GM19238 (cell line): ENCODE data around the gene SMIM27.
"Not testable (repeated sequence)": the region's sequence is repeated elsewhere in the genome, so short reads cannot be mapped to it uniquely, and the experiment has no call there.

Experiments used
- DNase-seq: peaks from one replicate; pipeline ENCODE4 v3.0.0; 2011; ENCODE audit warnings: low spot score; ENCODE audit not compliant: insufficient read length

The SMIM27 gene

GRCh38 chr9:32596936-32597335, 44.8 kb downstream of the SMIM27 start:
- DNase-seq, result no peak

GRCh38 chr9:32599021-32599420, 46.9 kb downstream of the SMIM27 start:
- not testable (repeated sequence) for DNase-seq
